Brain pericyte (primary cell): ENCODE data around the gene NAPEPLD.
"Not testable (repeated sequence)": the region's sequence is repeated elsewhere in the genome, so short reads cannot be mapped to it uniquely, and the experiment has no call there.

Experiments
- DNase-seq: peaks from one replicate; pipeline ENCODE4 v3.0.0-alpha.2; 2012; ENCODE audit warnings: low read depth, low spot score

NAPEPLD gene

DNA sequence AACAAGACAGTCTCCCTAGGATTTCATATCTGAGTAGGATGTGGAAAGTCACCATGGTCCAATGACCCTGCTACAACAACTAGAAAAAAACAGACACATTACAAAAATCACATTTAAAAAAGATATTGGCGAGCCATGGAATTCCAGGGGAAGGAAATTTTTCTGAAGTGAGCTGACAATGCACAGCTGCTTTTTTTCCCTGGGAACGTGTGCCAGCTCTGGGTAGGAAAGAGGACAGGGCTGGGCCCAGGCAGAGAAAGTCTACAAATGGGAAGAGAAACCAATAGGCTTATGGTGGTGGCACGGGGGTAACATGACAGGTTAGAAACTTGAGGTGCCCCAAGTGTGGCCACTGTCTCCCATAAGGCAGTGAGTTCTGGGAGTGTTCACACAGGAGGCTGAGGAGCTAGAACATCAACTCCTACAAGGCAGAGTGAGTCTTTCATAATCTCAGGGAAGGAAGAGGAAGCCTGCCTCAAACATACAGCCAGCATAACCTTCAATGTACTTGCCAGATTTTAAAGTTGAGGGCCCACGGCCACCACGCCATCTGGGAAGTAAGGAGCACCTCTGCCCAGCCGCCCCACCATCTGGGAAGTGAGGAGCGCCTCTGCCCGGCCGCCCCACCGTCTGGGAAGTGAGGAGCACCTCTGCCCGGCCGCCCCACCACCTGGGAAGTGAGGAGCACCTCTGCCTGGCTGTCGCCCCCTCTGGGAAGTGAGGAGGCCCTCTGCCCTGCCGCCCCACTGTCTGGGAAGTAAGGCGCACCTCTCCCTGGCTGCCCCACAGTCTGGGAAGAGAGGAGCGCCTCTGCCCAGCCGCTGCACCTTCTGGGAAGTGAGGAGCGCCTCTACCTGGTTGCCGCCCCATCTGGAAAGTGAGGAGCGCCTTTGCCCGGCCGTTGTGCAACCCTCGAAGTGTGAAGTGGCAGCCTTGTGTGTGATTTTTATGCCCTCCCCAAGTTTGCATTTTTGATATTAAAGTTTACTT, 80.2 kb downstream of the NAPEPLD start:
- DNase-seq = no peak

- no peak for DNase-seq
Measured at GRCh38 chr7:103065667-103066066, 83.2 kb downstream of the NAPEPLD start.

GRCh38 chr7:103063895-103064294, 85.0 kb downstream of the NAPEPLD start:
- DNase-seq = no peak

GRCh38 chr7:103059471-103059870, 89.4 kb downstream of the NAPEPLD start:
- DNase-seq = no peak

- no peak for DNase-seq
Measured at GRCh38 chr7:103058122-103058521, 90.8 kb downstream of the NAPEPLD start.

DNA sequence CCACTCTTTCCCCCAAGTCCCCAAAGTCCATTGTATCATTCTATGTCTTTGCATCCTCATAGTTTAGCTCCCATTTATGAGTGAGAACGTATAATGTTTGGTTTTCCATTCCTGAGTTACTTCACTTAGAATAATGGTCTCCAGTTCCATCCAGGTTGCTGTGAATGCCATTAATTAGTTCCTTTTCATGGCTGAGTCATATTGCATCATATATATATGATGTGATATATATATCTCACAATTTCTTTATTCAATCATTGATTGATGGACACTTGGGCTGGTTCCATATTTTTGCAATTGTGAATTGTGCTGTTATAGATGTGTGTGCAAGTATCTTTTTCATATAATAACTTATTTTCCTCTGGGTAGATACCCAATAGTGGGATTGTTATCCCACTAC, 92.9 kb downstream of the NAPEPLD start:
- not testable (repeated sequence) for DNase-seq

DNA sequence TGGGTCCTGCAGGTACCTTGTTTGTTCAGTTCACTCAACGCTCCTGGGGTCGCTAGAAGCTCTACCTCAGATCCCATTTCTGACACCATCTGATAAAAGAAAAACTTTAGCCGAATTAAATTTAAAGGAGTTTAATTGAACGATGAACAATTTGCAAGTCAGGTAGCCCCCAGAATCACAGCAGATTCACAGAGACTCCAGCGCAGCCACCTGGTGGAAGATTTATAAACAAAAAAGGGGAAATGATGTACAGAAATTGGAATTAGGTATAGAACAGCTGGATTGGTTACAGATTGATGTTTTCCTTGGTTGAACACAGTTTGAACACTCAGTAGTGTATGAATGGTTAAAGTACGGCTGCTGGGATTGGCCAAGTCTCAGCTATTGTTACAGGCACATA, 97.4 kb downstream of the NAPEPLD start:
- no peak for DNase-seq
